GM19395 (cell line): ENCODE measurements around the gene OR10H1.
"Not testable (repeated sequence)": the region's sequence is repeated elsewhere in the genome, so short reads cannot be mapped to it uniquely, and the experiment has no call there.

ENCODE experiments used
- ATAC-seq: cut with Tn5 transposase; IDR thresholded peaks from one replicate; pipeline ENCODE4 v1.9.1; 2021; ENCODE audit warnings: mild to moderate bottlenecking, moderate library complexity; ENCODE audit not compliant: unreplicated experiment

The OR10H1 gene

DNA sequence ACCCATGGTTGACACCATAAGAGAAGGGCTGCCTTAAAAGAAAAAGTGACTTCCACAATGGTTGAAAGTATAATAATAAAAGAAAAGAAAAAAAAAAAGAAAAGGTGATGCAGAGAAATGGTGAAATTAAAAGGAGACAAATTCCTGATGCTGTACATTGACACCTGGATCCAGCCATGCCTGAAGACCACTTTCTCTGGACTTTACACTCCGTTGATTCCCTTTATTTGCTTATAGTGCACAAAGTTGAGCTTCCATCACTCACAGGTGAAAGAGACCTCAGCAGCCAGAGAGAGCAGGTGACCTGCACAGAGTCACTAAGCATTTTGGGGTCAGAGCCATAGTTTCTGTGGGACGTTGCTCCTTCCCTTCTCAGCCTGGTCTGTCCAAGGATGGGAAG lies 40.2 kb downstream of the OR10H1 start:
- no peak for ATAC-seq

DNA sequence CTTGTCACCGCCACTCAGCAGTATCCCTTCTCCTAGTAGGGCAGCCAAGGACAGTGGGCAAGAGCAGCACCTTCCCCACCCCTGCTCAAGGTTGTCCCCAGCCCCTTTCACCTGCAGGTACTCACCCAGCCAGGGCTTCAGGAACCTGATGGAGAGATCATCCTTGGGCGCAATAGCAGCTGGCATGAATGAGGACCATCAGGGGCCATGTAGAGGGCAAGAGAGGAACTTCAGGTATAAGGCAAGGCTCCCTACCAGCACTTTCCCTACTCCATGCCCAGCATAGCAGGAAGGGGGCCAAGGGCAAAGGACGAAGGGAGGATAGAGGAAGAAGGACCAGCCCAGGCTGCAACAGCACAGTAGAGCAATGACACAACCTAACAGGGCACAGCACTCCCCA lies 41.3 kb downstream of the OR10H1 start:
- not testable (repeated sequence) for ATAC-seq

DNA sequence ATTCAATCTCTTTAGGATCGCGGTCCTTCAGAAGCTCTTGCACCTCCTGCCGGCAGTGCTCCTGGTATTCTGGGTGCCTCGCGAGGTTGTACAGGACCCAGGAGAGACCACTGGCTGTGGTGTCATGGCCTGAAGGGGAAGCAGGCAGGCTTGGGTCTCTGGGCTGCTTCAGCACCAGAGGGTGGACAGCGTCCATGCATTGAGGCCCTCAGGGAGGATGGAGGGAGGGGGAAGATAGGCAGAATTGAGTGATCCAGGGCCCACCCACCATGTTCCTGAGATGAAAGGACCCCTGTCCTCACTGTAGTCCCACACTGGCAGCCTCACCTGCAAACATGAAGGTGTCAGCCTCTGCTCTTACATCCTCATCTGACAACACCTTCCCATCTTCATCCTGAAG lies 45.9 kb downstream of the OR10H1 start:
- ATAC-seq, result no peak

GRCh38 chr19:15759962-15760565 lies 55.4 kb downstream of the OR10H1 start:
- no peak for ATAC-seq

GRCh38 chr19:15758379-15758778 lies 57.1 kb downstream of the OR10H1 start:
- ATAC-seq, result no peak
